B cell (primary cell): ENCODE data around the gene COPS3.

Source experiments
- CTCF ChIP-seq: fragments of 200-600 bp; IDR thresholded peaks from one replicate; pipeline ENCODE4 v1.8.0; 2022; ENCODE audit warnings: antibody characterized with exemption, mild to moderate bottlenecking
- EZH2 ChIP-seq: IDR thresholded peaks from 2 replicates; pipeline ENCODE4 v1.6.1; 2012; ENCODE audit warnings: borderline replicate concordance, low read depth, mild to moderate bottlenecking, moderate library complexity, low read length; ENCODE audit not compliant: insufficient read depth, poor library complexity, severe bottlenecking

DNA sequence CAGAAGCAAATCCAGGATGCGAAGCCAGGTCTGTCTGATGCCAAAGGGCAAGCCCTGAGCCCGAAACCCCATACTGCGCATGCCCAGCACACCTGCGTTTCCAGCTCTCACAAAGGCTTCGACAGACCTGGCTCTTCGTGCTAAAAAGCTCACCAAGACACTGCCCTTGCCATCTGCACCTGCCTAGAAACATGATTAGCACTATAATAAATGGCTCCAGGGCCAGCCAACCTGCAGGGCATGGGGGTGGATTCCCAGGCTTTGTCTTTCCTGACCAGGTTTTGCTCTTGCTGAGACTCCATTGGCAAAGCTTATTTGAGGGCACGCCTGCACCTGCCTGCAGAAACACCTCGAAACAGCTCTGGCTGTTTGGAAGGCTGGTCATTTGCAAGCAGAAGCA, 60.5 kb downstream of the COPS3 start:
- TF ChIP-seq CTCF (no peak), EZH2 (no peak)
